Uterus (tissue), 4 donors: Measurements from ENCODE around the gene TCEA2. TPM values are rescaled to one million over a fixed set of nuclear protein-coding genes. Genes with fewer than 3 reads are reported as not detected.

Experiments
- DNase-seq, 2 donors: peaks; one replicate each; pipeline ENCODE4 v3.0.0-alpha.2; 2019 to 2020
- H3K27ac ChIP-seq, 2 donors: fragments of 200-600 bp; sonication (generic); 1 replicate in 1 of 2; 2 replicates in 1 of 2; pipeline ENCODE4 v1.5.1; 2016 to 2018
- H3K27me3 ChIP-seq, 2 donors: fragments of 200-600 bp; sonication (generic); one replicate each; pipeline ENCODE4 v1.5.1; 2018 to 2019; ENCODE audit warnings: control low read depth in 1 of 2
- H3K36me3 ChIP-seq, 2 donors: fragments of 200-600 bp; sonication (generic); one replicate each; pipeline ENCODE4 v1.5.1; 2019; ENCODE audit warnings: control low read depth in 1 of 2
- H3K4me1 ChIP-seq, 2 donors: fragments of 200-600 bp; sonication (generic); one replicate each; pipeline ENCODE4 v1.5.1; 2018 to 2019; ENCODE audit warnings: control low read depth in 1 of 2
- H3K4me3 ChIP-seq, 2 donors: fragments of 200-600 bp; sonication (generic); 1 replicate in 1 of 2; 2 replicates in 1 of 2; pipeline ENCODE4 v1.5.1; 2018 to 2019; ENCODE audit warnings: mild to moderate bottlenecking in 1 of 2
- H3K9me3 ChIP-seq, 2 donors: fragments of 200-600 bp; sonication (generic); one replicate each; pipeline ENCODE4 v1.5.1; 2019; ENCODE audit warnings: control low read depth in 1 of 2
- POLR2A ChIP-seq, 2 donors: fragments of 450-650 bp; IDR thresholded peaks; one replicate each; pipeline ENCODE4 v1.6.1; 2016; ENCODE audit warnings: antibody characterized with exemption in 2 of 2, mild to moderate bottlenecking in 1 of 2, moderate library complexity in 1 of 2
- intact Hi-C: fragments of 100-400 bp; cut with DNase I; formaldehyde crosslinking; loops from one replicate; pipeline ENCODE4 v1.15.1; 2023; ENCODE audit warnings: low total_unique reads
- total RNA-seq, 4 donors: library from RNA; depleted of rRNA in 3 of 4; stranded (reverse); fragments of >200 nt in 3 of 4; gene quantifications; one replicate each; pipeline versions ENCODE4 v1.1.0 to v1.2.4, GENCODE V29; 2014 to 2023
- TF ChIP-seq, protein P1 (sequence below), 4 experiments: fragments of 200-600 bp in 2 of 4; fragments of 450-650 bp in 2 of 4; sonication (generic) in 2 of 4; IDR thresholded peaks; one replicate each; pipeline ENCODE4 v1.5.1; 2016 to 2019; ENCODE audit warnings: antibody characterized with exemption in 4 of 4, mild to moderate bottlenecking in 2 of 4, moderate library complexity in 1 of 4
- donor health status: DM: yes; HTN: yes; CAD: no.

Gene TCEA2
- total RNA-seq, 4 donors from 2014 or later, result 21.5 to 75.4 (median 27.2) TPM

- no peak for DNase-seq
- Histone ChIP-seq H3K4me3 (no peak overlapping the region), H3K36me3 (no peaks in the 10 kb centered on the region), H3K27me3 (peaks cover 4 to 15% of the 10 kb centered on the region in 2 donors), H3K4me1 (peaks cover 0 to 6% of the 10 kb centered on the region in 2 donors), H3K27ac (no peak overlapping the region), H3K9me3 (no peaks in the 10 kb centered on the region)
- TF ChIP-seq, protein P1, sequence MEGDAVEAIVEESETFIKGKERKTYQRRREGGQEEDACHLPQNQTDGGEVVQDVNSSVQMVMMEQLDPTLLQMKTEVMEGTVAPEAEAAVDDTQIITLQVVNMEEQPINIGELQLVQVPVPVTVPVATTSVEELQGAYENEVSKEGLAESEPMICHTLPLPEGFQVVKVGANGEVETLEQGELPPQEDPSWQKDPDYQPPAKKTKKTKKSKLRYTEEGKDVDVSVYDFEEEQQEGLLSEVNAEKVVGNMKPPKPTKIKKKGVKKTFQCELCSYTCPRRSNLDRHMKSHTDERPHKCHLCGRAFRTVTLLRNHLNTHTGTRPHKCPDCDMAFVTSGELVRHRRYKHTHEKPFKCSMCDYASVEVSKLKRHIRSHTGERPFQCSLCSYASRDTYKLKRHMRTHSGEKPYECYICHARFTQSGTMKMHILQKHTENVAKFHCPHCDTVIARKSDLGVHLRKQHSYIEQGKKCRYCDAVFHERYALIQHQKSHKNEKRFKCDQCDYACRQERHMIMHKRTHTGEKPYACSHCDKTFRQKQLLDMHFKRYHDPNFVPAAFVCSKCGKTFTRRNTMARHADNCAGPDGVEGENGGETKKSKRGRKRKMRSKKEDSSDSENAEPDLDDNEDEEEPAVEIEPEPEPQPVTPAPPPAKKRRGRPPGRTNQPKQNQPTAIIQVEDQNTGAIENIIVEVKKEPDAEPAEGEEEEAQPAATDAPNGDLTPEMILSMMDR (IDR thresholded peaks at IDR 0.05), result no peak
- TF ChIP-seq POLR2A (IDR thresholded peaks at IDR 0.05), result no peak
- intact Hi-C loops, result no loop called here
Observed at GRCh38 chr20:64102647-64103354, 39.8 kb downstream of the TCEA2 start.

DNA sequence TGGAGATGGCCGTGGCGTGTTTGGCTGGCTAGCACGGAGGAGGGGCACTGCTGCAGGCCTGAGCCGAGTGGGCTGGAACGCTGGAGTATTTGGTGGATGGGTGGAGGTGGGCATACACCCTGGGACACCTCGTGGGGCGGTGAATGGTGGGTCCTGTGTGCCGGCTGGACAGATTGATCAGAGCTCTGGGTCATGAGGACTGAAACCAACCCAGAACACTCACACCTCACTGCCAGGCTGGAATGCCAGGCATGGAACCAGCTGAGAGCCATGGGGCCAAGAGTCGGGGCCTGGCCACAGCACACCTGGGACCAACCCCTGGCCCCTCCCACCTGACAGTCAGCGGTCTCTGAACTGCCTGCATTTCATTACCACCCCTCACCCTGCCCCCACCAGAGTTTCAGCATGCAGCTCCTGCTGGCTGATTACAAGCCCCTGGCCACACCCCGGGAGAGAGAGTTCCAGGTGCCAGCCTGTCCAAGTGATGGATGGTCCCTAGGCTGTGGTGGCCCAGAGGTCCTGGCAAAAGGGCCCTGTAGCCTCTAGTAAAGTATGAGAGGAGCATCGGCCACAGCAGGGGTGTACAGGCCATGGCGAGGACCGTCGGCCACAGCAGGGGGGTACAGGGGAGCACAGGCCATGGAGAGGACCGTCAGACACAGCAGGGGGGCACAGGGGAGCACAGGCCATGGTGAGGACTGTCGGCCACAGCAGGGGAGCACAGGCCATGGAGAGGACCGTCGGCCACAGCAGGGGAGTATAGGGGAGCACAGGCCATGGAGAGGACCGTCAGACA lies 41.1 kb downstream of the TCEA2 start:
- Histone ChIP-seq H3K4me1 (peaks cover 0 to 6% of the 10 kb centered on the region in 2 donors), H3K4me3 (no peak overlapping the region), H3K9me3 (no peaks in the 10 kb centered on the region), H3K27ac (no peak overlapping the region), H3K27me3 (peaks cover 4 to 15% of the 10 kb centered on the region in 2 donors), H3K36me3 (no peaks in the 10 kb centered on the region)
- DNase-seq, result no peak
- intact Hi-C loops, result no loop called here
- no peak for TF ChIP-seq POLR2A (IDR thresholded peaks at IDR 0.05)

DNA sequence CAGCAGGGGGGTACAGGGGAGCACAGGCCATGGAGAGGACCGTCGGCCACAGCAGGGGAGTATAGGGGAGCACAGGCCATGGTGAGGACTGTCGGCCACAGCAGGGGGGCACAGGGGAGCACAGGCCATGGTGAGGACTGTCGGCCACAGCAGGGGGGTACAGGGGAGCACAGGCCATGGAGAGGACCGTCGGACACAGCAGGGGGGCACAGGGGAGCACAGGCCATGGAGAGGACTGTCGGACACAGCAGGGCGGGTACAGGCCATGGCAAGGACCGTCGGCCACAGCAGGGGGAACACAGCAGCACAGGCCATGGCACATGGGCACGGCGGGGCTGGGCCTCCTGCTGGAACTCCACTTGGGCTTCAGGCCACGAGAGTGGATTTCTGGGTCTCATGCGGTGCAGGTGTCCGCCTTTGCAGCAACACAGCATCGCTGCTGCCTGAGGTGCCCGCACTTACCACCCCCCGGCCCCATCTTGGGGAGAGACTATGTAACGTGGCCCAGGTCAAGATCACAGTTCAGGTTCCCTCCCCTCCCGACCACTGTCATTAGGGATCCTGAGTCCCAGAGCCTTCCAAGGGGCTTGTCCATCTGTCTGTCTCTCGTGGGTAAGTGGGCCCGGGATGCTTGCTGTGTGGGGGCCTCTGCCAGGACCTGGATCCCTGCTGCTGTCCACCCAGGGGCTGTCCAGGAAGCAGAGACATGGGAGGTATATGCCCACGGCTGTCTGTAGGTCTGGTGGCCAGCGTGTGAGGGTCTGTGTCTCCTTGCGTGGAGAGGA lies 41.9 kb downstream of the TCEA2 start:
- H3K4me1 ChIP-seq, result peaks cover 0 to 6% of the 10 kb centered on the region in 2 donors
- TF ChIP-seq POLR2A (IDR thresholded peaks at IDR 0.05), result no peak
- TF ChIP-seq, protein P1 (IDR thresholded peaks at IDR 0.05), result no peak
- no peak overlapping the region for H3K4me3 ChIP-seq
- intact Hi-C loops, result no loop called here
- H3K9me3 ChIP-seq, result no peaks in the 10 kb centered on the region
- H3K27ac ChIP-seq, result no peak overlapping the region
- H3K27me3 ChIP-seq, result peaks cover 4 to 15% of the 10 kb centered on the region in 2 donors
- H3K36me3 ChIP-seq, result no peaks in the 10 kb centered on the region
- DNase-seq, result no peak

GRCh38 chr20:64105846-64106434 lies 42.9 kb downstream of the TCEA2 start:
- intact Hi-C loops, result no loop called here
- Histone ChIP-seq H3K27ac (no peak overlapping the region), H3K36me3 (no peaks in the 10 kb centered on the region), H3K4me3 (no peak overlapping the region), H3K27me3 (peaks cover 4 to 15% of the 10 kb centered on the region in 2 donors), H3K9me3 (no peaks in the 10 kb centered on the region), H3K4me1 (peaks cover 0 to 6% of the 10 kb centered on the region in 2 donors)
- no peak for DNase-seq
- TF ChIP-seq, protein P1 (IDR thresholded peaks at IDR 0.05), result no peak
- no peak for TF ChIP-seq POLR2A (IDR thresholded peaks at IDR 0.05)

DNA sequence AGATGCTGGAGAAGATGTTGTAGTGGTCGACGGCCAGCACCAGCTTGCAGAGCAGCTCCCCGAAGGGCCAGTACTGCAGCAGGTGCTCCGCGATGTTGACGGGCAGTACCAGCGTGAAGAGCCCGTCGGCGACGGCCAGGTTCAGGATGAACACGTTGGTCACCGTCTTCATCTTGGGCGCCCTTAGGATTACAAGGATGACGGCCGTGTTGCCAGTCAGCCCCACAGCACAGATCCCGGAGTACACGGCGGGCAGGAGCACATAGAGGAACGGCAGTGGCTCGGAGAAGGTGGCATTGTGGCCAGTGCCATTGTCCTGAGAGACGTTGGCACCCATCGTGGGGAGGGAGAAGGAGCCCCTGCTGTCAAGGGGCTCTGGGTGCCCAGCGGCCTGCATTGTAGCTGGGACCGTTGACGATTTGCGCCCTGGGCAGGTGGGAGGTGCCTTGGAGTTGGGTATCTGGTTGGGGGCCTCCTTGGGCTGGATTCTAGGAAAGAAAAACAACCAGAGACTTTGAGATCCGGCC lies 43.5 kb downstream of the TCEA2 start:
- DNase-seq, result no peak
- TF ChIP-seq POLR2A (IDR thresholded peaks at IDR 0.05), result no peak
- no peak overlapping the region for H3K4me3 ChIP-seq
- no peaks in the 10 kb centered on the region for H3K9me3 ChIP-seq
- no peak overlapping the region for H3K27ac ChIP-seq
- H3K36me3 ChIP-seq, result no peaks in the 10 kb centered on the region
- intact Hi-C loops, result no loop called here
- peaks cover 4 to 13% of the 10 kb centered on the region in 2 donors for H3K27me3 ChIP-seq
- H3K4me1 ChIP-seq, result peaks cover 0 to 6% of the 10 kb centered on the region in 2 donors
